HEK293T (cell line): Measurements from ENCODE around the gene RIMBP2.

ENCODE experiments used
- CTCF ChIA-PET: fragments of 350-600 bp; formaldehyde crosslinking; extraction: SDS; loops from one replicate; lab custom pipeline; 2021; ENCODE audit warnings: antibody characterized with exemption, inconsistent platforms; lab: Yijun Ruan, JAX
- POLR2A ChIA-PET: fragments of 350-600 bp; formaldehyde crosslinking; extraction: SDS; loops from one replicate; lab custom pipeline; 2020; ENCODE audit warnings: antibody characterized with exemption, inconsistent platforms; lab: Yijun Ruan, JAX
- DNase-seq: peaks from one replicate; pipeline ENCODE4 v3.0.0; 2012; ENCODE audit warnings: mixed read lengths; ENCODE audit errors: extremely low spot score
- ARNT ChIP-seq: fragments of 450-650 bp; IDR thresholded peaks from 2 replicates; pipeline ENCODE4 v1.6.1; 2017; ENCODE audit warnings: mild to moderate bottlenecking
- BHLHE40 ChIP-seq: fragments of 450-650 bp; IDR thresholded peaks from 2 replicates; pipeline ENCODE4 v1.6.1; 2016; ENCODE audit warnings: mild to moderate bottlenecking, moderate library complexity, borderline replicate concordance
- CTBP1 ChIP-seq: fragments of 450-650 bp; IDR thresholded peaks from 2 replicates; pipeline ENCODE4 v1.6.1; 2016; ENCODE audit warnings: borderline replicate concordance
- ELF4 ChIP-seq: fragments of 450-650 bp; IDR thresholded peaks from 2 replicates; pipeline ENCODE4 v1.6.1; 2017; ENCODE audit warnings: antibody characterized with exemption
- FOXA1 ChIP-seq: fragments of 450-650 bp; IDR thresholded peaks from 2 replicates; pipeline ENCODE4 v1.6.1; 2016; ENCODE audit warnings: mild to moderate bottlenecking
- FOXK2 ChIP-seq: fragments of 450-650 bp; IDR thresholded peaks from 2 replicates; pipeline ENCODE4 v1.6.1; 2016; ENCODE audit warnings: mild to moderate bottlenecking
- FOXM1 ChIP-seq: fragments of 450-650 bp; IDR thresholded peaks from 2 replicates; pipeline ENCODE4 v1.6.1; 2017; ENCODE audit warnings: mild to moderate bottlenecking, borderline replicate concordance
- HDGF ChIP-seq: fragments of 450-650 bp; IDR thresholded peaks from 2 replicates; pipeline ENCODE4 v1.6.1; 2017; ENCODE audit warnings: antibody characterized with exemption, borderline replicate concordance
- L3MBTL2 ChIP-seq: fragments of 450-650 bp; conservative IDR thresholded peaks from 2 replicates; pipeline ENCODE4 v1.6.1; 2016; ENCODE audit warnings: mild to moderate bottlenecking
- LEF1 ChIP-seq: fragments of 450-650 bp; IDR thresholded peaks from 2 replicates; pipeline ENCODE4 v1.6.1; 2017; ENCODE audit warnings: mild to moderate bottlenecking, borderline replicate concordance
- NFRKB ChIP-seq: fragments of 450-650 bp; IDR thresholded peaks from 2 replicates; pipeline ENCODE4 v1.6.1; 2016; ENCODE audit warnings: mild to moderate bottlenecking, moderate library complexity
- PKNOX1 ChIP-seq: fragments of 450-650 bp; IDR thresholded peaks from 2 replicates; pipeline ENCODE4 v1.6.1; 2016
- SP1 ChIP-seq: fragments of 450-650 bp; IDR thresholded peaks from 2 replicates; pipeline ENCODE4 v1.6.1; 2017
- SUZ12 ChIP-seq: fragments of 450-650 bp; IDR thresholded peaks from 2 replicates; pipeline ENCODE4 v1.6.1; 2016; ENCODE audit warnings: mild to moderate bottlenecking
- TARDBP ChIP-seq: fragments of 450-650 bp; IDR thresholded peaks from 2 replicates; pipeline ENCODE4 v1.6.1; 2016
- ZNF384 ChIP-seq: fragments of 450-650 bp; IDR thresholded peaks from 2 replicates; pipeline ENCODE4 v1.6.1; 2016

Gene RIMBP2

GRCh38 chr12:130573235-130573634, 142.9 kb downstream of the RIMBP2 start:
- no peak for DNase-seq
- TF ChIP-seq FOXM1, result no peak
- TF ChIP-seq FOXK2, result no peak
- TF ChIP-seq ELF4, result no peak
- no peak for TF ChIP-seq ZNF384
- no peak for TF ChIP-seq PKNOX1
- TF ChIP-seq L3MBTL2, result no peak
- TF ChIP-seq LEF1, result no peak
- TF ChIP-seq FOXA1, result no peak
- no peak for TF ChIP-seq TARDBP
- no peak for TF ChIP-seq ARNT
- TF ChIP-seq SP1, result no peak
- TF ChIP-seq HDGF, result no peak
- no peak for TF ChIP-seq BHLHE40
- no peak for TF ChIP-seq NFRKB
- no peak for TF ChIP-seq CTBP1
- no peak for TF ChIP-seq SUZ12
- POLR2A ChIA-PET, result no interaction called here
- CTCF ChIA-PET, result no interaction called here

- TF ChIP-seq ELF4 (no peak), HDGF (no peak), CTBP1 (no peak), NFRKB (no peak), L3MBTL2 (no peak), ZNF384 (no peak), BHLHE40 (no peak), FOXA1 (no peak), FOXM1 (no peak), LEF1 (no peak), SUZ12 (no peak), PKNOX1 (no peak), FOXK2 (no peak), ARNT (no peak), SP1 (no peak), TARDBP (no peak)
- ChIA-PET CTCF (no interaction called here), POLR2A (no interaction called here)
- no peak for DNase-seq
These were observed 143.5 kb downstream of the RIMBP2 start for GRCh38 chr12:130572553-130572952.

GRCh38 chr12:130571734-130572133, 144.4 kb downstream of the RIMBP2 start:
- ChIA-PET CTCF (no interaction called here), POLR2A (no interaction called here)
- no peak for DNase-seq
- TF ChIP-seq FOXK2 (no peak), SP1 (no peak), PKNOX1 (no peak), L3MBTL2 (no peak), FOXM1 (no peak), FOXA1 (no peak)

- POLR2A ChIA-PET, result no interaction called here
- no peak for DNase-seq
- TF ChIP-seq PKNOX1, result no peak
- TF ChIP-seq NFRKB, result no peak
- TF ChIP-seq TARDBP, result no peak
- TF ChIP-seq SUZ12, result no peak
- TF ChIP-seq ELF4, result no peak
- CTCF ChIA-PET, result no interaction called here
These were observed 145.0 kb downstream of the RIMBP2 start for GRCh38 chr12:130571089-130571488.

GRCh38 chr12:130569521-130569920, 146.6 kb downstream of the RIMBP2 start:
- no peak for TF ChIP-seq FOXM1
- no peak for TF ChIP-seq BHLHE40
- no peak for TF ChIP-seq ZNF384
- no peak for TF ChIP-seq SUZ12
- TF ChIP-seq NFRKB, result no peak
- TF ChIP-seq FOXA1, result no peak
- TF ChIP-seq TARDBP, result no peak
- TF ChIP-seq CTBP1, result no peak
- TF ChIP-seq PKNOX1, result no peak
- no peak for TF ChIP-seq ELF4
- TF ChIP-seq SP1, result no peak
- DNase-seq, result no peak
- ChIA-PET POLR2A (no interaction called here), CTCF (no interaction called here)

GRCh38 chr12:130568501-130568900, 147.6 kb downstream of the RIMBP2 start:
- POLR2A ChIA-PET, result no interaction called here
- TF ChIP-seq TARDBP (no peak), SUZ12 (no peak), LEF1 (no peak), SP1 (no peak), ARNT (no peak), HDGF (no peak), ELF4 (no peak), FOXM1 (no peak), FOXA1 (no peak), CTBP1 (no peak), ZNF384 (no peak), FOXK2 (no peak), L3MBTL2 (no peak), PKNOX1 (no peak), NFRKB (no peak), BHLHE40 (no peak)
- CTCF ChIA-PET, result no interaction called here
- no peak for DNase-seq
